MV-4-11 (cell line): ENCODE results near the gene KRT74.
"Not testable (repeated sequence)": the region's sequence is repeated elsewhere in the genome, so short reads cannot be mapped to it uniquely, and the experiment has no call there.

ENCODE experiments used
- DNase-seq: peaks from one replicate; lab custom pipeline; 2025; lab: John Stamatoyannopoulos, UW

KRT74 gene

GRCh38 chr12:52602552-52602951 is 28.9 kb upstream of the KRT74 start:
- no peak for DNase-seq

DNA sequence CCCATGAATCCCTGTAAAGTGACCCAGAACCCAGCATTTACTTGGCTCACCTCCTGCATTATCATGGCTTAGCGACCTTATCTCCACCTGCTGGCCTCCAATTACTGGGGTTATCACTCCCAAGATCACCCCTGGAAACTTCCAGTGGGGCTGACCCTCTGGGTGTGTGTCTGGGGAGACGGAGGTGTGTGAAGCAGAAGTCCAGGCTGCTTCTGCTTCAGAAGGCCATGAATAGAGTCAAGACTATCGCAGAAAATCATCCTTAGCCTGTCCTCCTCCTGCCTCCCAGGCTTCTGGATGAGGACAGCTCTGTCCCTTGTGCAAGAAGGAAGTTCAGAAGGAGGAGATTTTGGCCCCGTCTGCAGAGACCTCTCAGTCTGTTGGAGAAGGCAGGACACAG is 28.0 kb upstream of the KRT74 start:
- DNase-seq, result no peak

DNA sequence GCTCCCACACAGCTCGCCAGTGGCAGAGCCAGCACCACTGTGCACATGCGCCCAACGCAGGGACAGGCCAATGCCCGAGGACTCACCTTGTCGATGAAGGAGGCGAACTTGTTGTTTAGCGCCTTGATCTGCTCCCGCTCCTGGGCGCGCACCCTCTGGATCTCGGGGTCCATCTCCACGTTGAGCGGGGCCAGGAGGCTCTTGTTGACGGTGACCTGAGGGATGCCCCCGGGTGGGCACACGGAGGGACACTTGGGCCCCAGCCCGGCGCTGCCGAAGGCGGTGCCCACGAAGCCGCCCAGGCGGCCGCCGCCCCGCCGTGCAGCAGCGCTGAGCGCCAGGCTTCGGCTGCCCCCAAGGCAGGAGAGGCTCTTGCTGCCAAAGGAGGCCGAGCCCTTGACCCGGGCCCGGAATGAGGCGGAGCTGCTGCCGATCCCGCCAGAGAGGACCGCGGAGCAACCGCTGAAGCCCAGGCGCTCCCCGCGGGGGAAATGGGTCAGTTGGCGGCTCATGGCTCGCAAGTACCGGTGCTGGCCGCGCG is 27.4 kb upstream of the KRT74 start, which contains the start of gene KRT72:
TSS of gene KRT72 (minus strand) at position 523 of the 541 bp plus-strand sequence. CDS start at position 512, 11 bp downstream.
- DNase-seq, result no peak

- DNase-seq, result no peak
Measured at GRCh38 chr12:52600475-52600874, 26.8 kb upstream of the KRT74 start.

DNA sequence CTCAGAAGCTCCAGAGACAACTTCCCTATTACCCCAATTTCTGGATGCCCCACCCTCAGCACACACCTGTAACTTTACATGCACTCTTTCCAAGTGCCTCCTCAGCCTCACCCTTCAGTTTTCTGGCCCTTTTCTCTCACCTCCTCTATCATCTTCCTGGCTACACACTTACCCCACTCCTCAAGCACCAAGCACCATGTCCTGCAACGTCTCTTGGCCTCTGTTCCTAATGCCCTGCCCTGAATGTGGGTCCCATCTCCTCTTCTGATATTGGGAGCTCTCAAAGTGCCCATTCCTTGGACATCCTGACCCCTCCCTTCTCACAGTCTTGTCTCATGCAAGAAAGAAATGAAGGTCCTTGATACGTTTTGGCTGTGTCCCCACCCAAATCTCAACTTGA is 26.4 kb upstream of the KRT74 start:
- DNase-seq, result no peak

DNA sequence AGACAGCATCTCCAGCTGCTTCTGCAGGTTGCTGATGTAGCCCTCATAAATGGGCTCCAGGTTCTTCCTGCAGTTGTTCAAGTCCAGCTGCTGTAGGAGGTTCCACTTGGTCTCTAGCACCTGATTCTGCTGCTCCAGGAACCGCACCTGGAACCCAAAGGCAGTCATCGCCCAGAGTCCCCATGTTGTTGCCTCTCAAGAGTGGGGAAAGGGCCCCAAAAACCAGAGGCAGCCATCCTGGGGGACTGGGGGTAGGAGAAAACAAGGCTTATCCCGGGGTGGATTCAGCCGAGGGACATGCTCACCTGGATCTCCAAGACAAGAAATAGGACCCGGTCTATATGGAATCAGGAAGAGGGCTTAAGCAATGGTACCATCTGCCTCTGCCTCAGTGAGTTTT is 25.3 kb upstream of the KRT74 start:
- no peak for DNase-seq

- not testable (repeated sequence) for DNase-seq
Measured at GRCh38 chr12:52594237-52594636, 20.6 kb upstream of the KRT74 start.

DNA sequence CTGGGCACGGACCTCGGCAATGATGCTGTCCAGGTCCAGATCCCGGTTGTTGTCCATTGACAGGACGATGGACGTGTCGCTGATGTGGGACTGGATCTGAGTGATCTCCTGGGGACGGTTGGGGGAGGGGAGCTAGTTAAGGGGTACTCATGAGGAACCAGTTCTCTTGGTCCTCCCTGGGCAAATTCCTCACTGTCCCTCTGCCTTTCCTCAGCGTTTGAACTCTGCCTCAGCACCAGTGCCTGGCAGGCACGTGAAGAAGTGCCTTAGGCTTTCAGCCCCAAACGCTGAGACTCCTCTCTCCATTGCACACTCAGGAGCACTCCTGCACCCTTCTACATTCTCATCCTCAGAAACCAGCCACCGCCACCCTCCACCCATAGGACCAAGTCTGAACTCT is 17.9 kb upstream of the KRT74 start:
- no peak for DNase-seq

- DNase-seq, result no peak
Measured at GRCh38 chr12:52590021-52590420, 16.4 kb upstream of the KRT74 start.

GRCh38 chr12:52587563-52587962 is 13.9 kb upstream of the KRT74 start:
- DNase-seq, result no peak

DNA sequence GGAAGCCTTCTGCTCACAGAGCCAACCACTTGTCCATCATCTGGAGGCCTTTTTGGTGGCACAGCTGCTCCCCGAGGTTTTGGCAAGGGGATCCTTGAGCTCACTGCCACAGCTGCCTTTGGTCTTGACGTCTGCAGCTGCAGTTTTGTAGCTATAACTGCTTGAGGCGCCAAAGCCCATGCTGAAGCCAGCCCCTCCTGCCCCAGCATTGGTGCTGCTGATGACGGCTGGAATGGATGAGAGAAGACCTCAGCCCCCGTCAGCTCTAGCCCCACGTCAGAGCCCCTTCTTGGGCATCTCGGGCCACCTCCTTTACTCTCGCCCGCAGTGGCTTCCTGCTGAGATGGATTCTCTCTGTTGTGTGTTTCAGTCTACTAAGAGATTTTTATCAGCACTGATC is 12.3 kb upstream of the KRT74 start:
- DNase-seq, result no peak

DNA sequence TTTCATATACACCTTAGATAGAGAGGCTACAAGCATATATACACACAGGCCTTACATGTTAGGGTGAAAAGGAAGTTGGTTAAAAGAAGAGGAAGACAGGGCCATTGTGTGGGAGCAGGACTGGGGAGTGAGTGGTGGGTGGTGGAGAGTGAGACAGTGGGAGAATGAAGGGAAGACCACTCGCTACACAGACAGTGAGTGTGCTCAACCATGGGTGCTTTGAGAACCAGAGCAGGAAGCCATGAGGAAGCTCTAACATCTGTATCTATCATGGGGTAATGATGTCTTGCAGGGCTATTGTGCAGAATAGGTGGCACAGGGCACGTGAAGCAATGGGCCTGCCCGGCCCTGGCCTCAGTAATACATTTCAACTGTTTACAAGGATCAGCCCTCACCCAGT is 11.4 kb upstream of the KRT74 start:
- DNase-seq, result no peak

DNA sequence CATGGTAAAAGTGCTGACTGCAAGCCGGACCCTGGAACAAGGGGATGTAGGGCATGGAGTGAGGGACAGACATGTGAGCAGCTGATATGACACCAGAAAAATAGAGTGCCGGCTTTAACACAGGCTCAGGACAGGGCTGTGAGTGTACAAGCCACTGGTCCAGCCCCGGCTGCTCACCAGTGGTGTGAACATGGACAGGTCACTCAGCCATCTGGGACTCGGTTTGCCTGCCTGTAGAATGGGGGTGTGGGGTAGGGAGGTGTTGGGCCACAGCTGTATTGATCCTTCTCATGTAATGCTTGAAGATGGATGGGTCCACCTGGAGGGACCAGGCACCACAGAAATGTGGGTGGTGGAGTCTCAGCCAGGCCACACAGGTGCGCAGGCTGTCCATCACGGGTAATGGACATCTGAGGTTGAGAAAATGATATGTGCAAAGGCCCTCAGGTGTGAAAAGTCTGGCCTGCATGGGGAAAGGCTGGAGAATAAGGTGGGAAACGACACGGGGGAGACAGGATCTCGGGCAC is 10.6 kb upstream of the KRT74 start:
- DNase-seq, result no peak

DNA sequence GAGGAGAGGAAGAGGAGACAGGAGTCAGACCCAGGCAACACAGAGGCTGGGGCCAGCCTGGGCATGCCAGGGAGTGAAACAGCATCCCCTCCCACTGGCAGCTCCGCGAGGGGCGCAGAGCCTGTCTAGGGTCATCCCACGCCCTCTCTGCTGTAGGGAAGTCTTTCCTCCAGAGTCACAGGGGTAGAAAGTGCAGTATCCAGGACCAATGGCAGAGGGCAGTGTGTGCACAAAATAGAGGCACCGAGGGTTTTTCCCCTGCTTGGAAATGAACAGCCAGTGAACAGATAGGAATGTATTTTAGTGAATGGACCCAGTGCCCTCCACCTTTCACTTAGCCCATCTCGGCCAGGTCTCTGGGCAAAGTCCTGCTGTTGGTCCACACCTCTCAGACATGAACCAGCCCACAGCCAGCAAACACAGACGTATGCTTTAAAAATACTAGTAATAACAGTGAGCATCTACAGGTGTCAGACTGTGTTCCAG is 9.4 kb upstream of the KRT74 start:
- peak; percentile 27 for DNase-seq

DNA sequence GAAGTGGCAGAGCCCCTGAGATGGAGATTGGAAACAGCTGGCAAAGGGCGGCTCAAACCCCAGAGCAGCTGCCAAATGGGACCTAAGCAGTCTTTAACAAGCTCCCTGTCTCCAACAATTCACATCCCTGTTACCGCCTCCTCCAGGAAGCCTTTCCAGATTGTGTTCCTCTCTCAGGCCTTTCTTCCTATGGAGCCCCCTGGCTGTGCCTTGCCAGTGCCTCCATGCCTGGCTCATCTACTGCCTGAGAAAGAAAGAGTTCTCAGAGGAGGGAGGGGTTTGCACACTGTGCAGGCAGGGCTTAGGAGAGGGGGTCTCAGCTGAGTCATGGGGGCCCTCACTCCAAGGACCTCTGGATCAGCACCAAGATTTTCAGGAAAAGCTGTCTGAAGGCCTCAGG is 8.8 kb upstream of the KRT74 start:
- DNase-seq, result no peak

GRCh38 chr12:52581481-52581880 is 7.8 kb upstream of the KRT74 start:
- DNase-seq, result no peak

- no peak for DNase-seq
Measured at GRCh38 chr12:52581066-52581465, 7.4 kb upstream of the KRT74 start.

- DNase-seq, result no peak
Measured at GRCh38 chr12:52580496-52580895, 6.9 kb upstream of the KRT74 start.

GRCh38 chr12:52579468-52580465 is 6.1 kb upstream of the KRT74 start:
- no peak for DNase-seq

DNA sequence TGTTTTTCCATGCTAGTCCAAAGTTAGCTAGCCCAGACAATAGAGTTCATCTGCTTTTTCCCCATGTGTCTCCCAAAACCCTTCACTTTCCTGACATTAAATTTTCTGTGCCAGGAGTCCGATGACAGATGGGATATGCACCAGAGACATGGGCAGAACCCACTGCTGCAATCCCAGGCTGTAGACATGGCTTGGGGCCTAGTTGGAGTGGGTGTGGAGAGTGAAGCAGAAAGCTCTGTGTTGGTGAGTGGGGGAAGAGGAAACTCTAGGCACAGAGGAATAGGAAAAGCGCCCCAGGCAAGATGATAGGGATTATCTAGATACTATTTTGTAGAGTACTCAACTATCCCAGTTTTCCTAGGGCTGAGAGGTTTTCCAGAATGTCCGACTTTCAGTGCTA is 4.8 kb upstream of the KRT74 start:
- DNase-seq, result no peak

DNA sequence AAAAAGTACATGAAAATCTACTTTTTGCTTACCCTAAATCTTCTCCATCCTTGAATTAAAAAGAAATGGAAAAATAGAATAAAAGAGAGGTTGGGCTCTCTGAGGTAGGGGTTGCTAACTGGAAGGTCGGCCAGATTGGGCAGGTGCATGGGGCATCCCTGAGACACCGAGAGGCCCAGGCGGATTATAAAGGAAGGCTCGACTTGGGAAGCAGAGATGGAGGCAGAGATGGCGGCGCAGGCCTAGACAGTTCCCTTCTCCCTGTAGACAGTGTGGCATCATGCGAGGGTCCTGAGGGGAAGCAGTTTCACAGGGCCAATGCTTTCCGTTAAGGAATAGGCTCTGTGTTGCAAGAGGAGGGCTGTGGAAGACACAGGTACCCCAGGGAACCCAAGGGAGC is 3.7 kb upstream of the KRT74 start:
- DNase-seq, result no peak

DNA sequence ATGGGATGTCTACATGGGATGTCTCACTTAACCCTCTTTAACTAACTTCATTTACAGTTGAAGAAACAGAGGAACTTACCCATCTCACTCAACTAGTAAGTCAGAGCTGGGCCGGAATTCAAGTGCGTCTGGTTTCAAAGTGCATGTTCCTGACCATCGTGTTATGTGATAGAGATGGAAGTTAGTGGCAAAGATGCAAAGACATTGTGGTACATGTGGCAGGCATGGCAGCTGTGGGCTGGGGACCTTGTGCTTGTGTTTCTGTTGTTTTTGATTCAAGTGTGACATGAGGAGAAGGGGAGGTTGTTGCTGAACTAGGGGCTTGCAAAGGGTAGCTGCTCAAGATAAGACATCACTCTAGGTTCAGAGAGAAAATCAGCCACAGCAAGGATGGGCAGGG is 2.3 kb upstream of the KRT74 start:
- no peak for DNase-seq

DNA sequence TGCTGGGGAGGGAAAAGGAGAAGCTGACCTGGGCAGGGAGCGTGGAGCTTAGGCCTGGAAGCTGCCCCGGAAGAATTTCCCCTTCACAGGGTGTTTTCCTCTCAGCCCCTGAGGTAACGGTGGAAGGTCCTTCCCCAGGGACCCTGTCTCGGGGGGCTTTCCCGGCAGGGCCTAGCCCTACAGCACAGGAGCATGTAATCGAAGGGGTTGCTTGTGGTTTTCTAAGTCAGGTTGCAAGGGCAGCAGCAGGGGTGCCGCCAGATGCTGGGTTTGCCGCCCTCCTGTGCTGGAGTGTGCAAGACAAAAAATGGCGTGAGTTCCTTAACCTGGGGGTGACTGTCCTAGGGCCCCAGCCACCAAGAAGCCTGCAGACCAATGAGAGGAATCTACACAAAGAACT is 1.6 kb upstream of the KRT74 start:
- no peak for DNase-seq
